ENCODE results near the gene GNG11. TPM values are rescaled to one million over a fixed set of nuclear protein-coding genes. Genes with fewer than 3 reads are reported as not detected.

The GNG11 gene
- total and polyA plus RNA-seq, 10 of the 15 experiments (the other 5 are each of a cell fraction or from before 2014, with no cell fraction given) = 0.15 to 2.4 (median 0.84) TPM

DNA sequence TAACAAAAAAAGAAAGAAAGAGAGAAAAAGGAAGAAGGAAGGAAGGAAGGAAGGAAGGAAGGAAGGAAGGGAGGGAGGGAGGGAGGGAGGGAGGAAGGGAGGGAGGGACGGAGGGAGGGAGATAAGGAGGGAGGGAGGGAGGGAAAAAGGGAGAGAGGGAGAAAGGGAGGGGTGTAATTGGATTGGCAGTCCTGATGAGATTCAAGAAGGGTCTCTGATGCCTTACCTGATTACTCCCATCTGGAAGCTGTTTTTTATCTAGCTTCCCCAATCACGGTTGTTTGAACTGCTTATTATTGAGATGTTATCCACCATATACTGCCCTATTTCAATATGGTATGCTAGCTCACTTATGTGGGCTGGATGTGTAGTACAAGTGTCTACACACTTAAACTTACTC lies 27.3 kb downstream of the GNG11 start:
- intact Hi-C loops (cut with micrococcal nuclease; ENCODE audit: unreplicated experiment) = no loop called here
- no peaks in the 10 kb centered on the region for H3K4me1 ChIP-seq (ENCODE audit: control insufficient read depth, insufficient read depth, low read length)
- SMC1A ChIA-PET (ENCODE audit: uncharacterized antibody, unreplicated experiment) = interaction anchor here (0.9 to 1.5 kb wide), 4 partner anchors 14 to 39 kb away, joined by 3 to 6 read pairs (median 4); no protein-coding TSS in a partner anchor
- TF ChIP-seq, protein P1, sequence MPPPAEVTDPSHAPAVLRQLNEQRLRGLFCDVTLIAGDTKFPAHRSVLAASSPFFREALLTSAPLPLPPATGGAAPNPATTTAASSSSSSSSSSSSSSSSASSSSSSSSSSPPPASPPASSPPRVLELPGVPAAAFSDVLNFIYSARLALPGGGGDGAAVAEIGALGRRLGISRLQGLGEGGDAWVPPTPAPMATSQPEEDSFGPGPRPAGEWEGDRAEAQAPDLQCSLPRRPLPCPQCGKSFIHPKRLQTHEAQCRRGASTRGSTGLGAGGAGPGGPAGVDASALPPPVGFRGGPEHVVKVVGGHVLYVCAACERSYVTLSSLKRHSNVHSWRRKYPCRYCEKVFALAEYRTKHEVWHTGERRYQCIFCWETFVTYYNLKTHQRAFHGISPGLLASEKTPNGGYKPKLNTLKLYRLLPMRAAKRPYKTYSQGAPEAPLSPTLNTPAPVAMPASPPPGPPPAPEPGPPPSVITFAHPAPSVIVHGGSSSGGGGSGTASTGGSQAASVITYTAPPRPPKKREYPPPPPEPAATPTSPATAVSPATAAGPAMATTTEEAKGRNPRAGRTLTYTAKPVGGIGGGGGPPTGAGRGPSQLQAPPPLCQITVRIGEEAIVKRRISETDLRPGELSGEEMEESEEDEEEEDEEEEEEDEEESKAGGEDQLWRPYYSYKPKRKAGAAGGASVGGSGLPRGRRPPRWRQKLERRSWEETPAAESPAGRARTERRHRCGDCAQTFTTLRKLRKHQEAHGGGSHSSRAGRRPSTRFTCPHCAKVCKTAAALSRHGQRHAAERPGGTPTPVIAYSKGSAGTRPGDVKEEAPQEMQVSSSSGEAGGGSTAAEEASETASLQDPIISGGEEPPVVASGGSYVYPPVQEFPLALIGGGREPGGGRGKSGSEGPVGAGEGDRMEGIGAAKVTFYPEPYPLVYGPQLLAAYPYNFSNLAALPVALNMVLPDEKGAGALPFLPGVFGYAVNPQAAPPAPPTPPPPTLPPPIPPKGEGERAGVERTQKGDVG (CRISPR knock-in tag; IDR thresholded peaks at IDR 0.05) = no peak
- TF ChIP-seq FOS (IDR thresholded peaks at IDR 0.05; ENCODE audit: borderline replicate concordance, extremely low read depth, insufficient read length) (no peak), NR2F1 (conservative IDR thresholded peaks at IDR 0.05) (no peak), MEF2A (IDR thresholded peaks at IDR 0.05; ENCODE audit: insufficient read depth, low read depth, low read length) (no peak), NFXL1 (IDR thresholded peaks at IDR 0.05; ENCODE audit: borderline replicate concordance) (no peak), CHD1 (IDR thresholded peaks at IDR 0.05; ENCODE audit: low read depth, low read length) (no peak), ASH2L (IDR thresholded peaks at IDR 0.05; ENCODE audit: borderline replicate concordance, low read depth) (no peak), PAX8 (IDR thresholded peaks at IDR 0.05) (no peak), JUNB (IDR thresholded peaks at IDR 0.05) (no peak), ETV6 (conservative IDR thresholded peaks at IDR 0.05 in 1 of 2, IDR thresholded peaks at IDR 0.05 in 1 of 2; ENCODE audit: borderline replicate concordance in 1 of 2, low read depth in 1 of 2) (no peak), SREBF2 (IDR thresholded peaks at IDR 0.05; ENCODE audit: low read length) (no peak)
- TF ChIP-seq, protein P2, sequence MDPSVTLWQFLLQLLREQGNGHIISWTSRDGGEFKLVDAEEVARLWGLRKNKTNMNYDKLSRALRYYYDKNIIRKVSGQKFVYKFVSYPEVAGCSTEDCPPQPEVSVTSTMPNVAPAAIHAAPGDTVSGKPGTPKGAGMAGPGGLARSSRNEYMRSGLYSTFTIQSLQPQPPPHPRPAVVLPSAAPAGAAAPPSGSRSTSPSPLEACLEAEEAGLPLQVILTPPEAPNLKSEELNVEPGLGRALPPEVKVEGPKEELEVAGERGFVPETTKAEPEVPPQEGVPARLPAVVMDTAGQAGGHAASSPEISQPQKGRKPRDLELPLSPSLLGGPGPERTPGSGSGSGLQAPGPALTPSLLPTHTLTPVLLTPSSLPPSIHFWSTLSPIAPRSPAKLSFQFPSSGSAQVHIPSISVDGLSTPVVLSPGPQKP (IDR thresholded peaks at IDR 0.05; ENCODE audit: low read depth, low read length) = no peak
- TF ChIP-seq, protein P3, sequence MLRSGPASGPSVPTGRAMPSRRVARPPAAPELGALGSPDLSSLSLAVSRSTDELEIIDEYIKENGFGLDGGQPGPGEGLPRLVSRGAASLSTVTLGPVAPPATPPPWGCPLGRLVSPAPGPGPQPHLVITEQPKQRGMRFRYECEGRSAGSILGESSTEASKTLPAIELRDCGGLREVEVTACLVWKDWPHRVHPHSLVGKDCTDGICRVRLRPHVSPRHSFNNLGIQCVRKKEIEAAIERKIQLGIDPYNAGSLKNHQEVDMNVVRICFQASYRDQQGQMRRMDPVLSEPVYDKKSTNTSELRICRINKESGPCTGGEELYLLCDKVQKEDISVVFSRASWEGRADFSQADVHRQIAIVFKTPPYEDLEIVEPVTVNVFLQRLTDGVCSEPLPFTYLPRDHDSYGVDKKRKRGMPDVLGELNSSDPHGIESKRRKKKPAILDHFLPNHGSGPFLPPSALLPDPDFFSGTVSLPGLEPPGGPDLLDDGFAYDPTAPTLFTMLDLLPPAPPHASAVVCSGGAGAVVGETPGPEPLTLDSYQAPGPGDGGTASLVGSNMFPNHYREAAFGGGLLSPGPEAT (IDR thresholded peaks at IDR 0.05; ENCODE audit: low read depth) = no peak
- TF ChIP-seq, protein P4, sequence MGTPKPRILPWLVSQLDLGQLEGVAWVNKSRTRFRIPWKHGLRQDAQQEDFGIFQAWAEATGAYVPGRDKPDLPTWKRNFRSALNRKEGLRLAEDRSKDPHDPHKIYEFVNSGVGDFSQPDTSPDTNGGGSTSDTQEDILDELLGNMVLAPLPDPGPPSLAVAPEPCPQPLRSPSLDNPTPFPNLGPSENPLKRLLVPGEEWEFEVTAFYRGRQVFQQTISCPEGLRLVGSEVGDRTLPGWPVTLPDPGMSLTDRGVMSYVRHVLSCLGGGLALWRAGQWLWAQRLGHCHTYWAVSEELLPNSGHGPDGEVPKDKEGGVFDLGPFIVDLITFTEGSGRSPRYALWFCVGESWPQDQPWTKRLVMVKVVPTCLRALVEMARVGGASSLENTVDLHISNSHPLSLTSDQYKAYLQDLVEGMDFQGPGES (IDR thresholded peaks at IDR 0.05) = no peak
- TF ChIP-seq, protein P5, sequence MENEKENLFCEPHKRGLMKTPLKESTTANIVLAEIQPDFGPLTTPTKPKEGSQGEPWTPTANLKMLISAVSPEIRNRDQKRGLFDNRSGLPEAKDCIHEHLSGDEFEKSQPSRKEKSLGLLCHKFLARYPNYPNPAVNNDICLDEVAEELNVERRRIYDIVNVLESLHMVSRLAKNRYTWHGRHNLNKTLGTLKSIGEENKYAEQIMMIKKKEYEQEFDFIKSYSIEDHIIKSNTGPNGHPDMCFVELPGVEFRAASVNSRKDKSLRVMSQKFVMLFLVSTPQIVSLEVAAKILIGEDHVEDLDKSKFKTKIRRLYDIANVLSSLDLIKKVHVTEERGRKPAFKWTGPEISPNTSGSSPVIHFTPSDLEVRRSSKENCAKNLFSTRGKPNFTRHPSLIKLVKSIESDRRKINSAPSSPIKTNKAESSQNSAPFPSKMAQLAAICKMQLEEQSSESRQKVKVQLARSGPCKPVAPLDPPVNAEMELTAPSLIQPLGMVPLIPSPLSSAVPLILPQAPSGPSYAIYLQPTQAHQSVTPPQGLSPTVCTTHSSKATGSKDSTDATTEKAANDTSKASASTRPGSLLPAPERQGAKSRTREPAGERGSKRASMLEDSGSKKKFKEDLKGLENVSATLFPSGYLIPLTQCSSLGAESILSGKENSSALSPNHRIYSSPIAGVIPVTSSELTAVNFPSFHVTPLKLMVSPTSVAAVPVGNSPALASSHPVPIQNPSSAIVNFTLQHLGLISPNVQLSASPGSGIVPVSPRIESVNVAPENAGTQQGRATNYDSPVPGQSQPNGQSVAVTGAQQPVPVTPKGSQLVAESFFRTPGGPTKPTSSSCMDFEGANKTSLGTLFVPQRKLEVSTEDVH (IDR thresholded peaks at IDR 0.05; ENCODE audit: low read depth, partially characterized antibody) = no peak

More for the DNA sequence above, 27.3 kb downstream of the GNG11 start:
- no peaks in the 10 kb centered on the region for H3K9me3 ChIP-seq (replicated peaks; ENCODE audit: control insufficient read depth, insufficient read depth, low read length)
- no peak overlapping the region for H3K4me3 ChIP-seq
- POLR2A ChIA-PET = no interaction called here
- no peak overlapping the region for H3K27ac ChIP-seq (ENCODE audit: control insufficient read depth, insufficient read depth)
- in situ Hi-C loops (cut with MboI) = no loop called here
- no TSS peak for BruUV-seq (replicated peaks)
- no peaks in the 10 kb centered on the region for H3K36me3 ChIP-seq (ENCODE audit: control insufficient read depth in 2 of 2, insufficient read depth in 2 of 2, low read length in 1 of 2)
- RAD21 ChIA-PET (ENCODE audit: unreplicated experiment) = no interaction called here
- 100% methylated on average over 1 of the region's 2 CpGs for WGBS (ENCODE audit: insufficient coverage, insufficient replicate concordance, low lambda C conversion rate, missing lambda C conversion rate)
- DNase-seq (ENCODE audit: low read depth, low spot score) (no peak), FAIRE-seq (no peak), ATAC-seq (no peak)
- H4K20me1 ChIP-seq (ENCODE audit: control insufficient read depth, insufficient read depth) = no peaks in the 10 kb centered on the region
- CTCF ChIA-PET = interaction anchor here (1.1 kb wide), 1 partner anchor 10 kb away, joined by 3 read pairs; no protein-coding TSS in a partner anchor
- no peaks in the 10 kb centered on the region for H3K79me2 ChIP-seq (ENCODE audit: control insufficient read depth, insufficient read depth, low read length)
- no peak overlapping the region for H2AFZ ChIP-seq (ENCODE audit: control insufficient read depth, low read depth, low read length)
- no peak overlapping the region for H3K4me2 ChIP-seq (ENCODE audit: control insufficient read depth, insufficient read depth)
- no peaks in the 10 kb centered on the region for H3K27me3 ChIP-seq (replicated peaks in 1 of 2; ENCODE audit: control insufficient read depth in 2 of 2, insufficient read depth in 2 of 2, low read length in 1 of 2)
- H3K9ac ChIP-seq (ENCODE audit: control insufficient read depth, insufficient read depth, low read length) = no peak overlapping the region

Measured in GM12878 (cell line).